IMR-90 (cell line): Measurements from ENCODE around the gene KCNN3. TPM values are rescaled to one million over a fixed set of nuclear protein-coding genes. Genes with fewer than 3 reads are reported as not detected.

ENCODE experiments used
- ATAC-seq: fragments of 200-7000 bp; cut with Tn5 transposase; 2 replicates; pipeline ENCODE4 v1.9.1; 2020; ENCODE audit warnings: low read depth, mild to moderate bottlenecking, moderate library complexity
- BruUV-seq: library from RNA; stranded (reverse); fragments of 400-500 nt; replicated peaks from 2 replicates; lab custom pipeline; 2021; lab: Mats Ljungman, UMichigan
- CTCF ChIA-PET: fragments of 300-600 bp; formaldehyde crosslinking; extraction: SDS; loops from one replicate; lab custom pipeline; 2021; ENCODE audit warnings: antibody characterized with exemption; lab: Yijun Ruan, JAX
- POLR2A ChIA-PET: fragments of 300-600 bp; sonication (Branson Sonifier 250); formaldehyde crosslinking; loops from one replicate; lab custom pipeline; 2022; ENCODE audit warnings: antibody characterized with exemption; ENCODE audit not compliant: unreplicated experiment; lab: Charles Lee
- DNase-seq: peaks from one replicate; pipeline ENCODE4 v3.0.0; 2013
- H2AFZ ChIP-seq: replicated peaks from 2 replicates; pipeline ENCODE3; 2013; ENCODE audit warnings: low read length, mild to moderate bottlenecking; ENCODE audit not compliant: poor library complexity
- H2AK5ac ChIP-seq: 2 replicates; pipeline ENCODE4 v1.6.1; 2013; ENCODE audit warnings: low read depth, low read length, inconsistent platforms
- H2AK9ac ChIP-seq: replicated peaks from 2 replicates; pipeline ENCODE3; 2013; ENCODE audit warnings: mild to moderate bottlenecking, low read depth, low read length, moderate library complexity; ENCODE audit not compliant: poor library complexity
- H2BK120ac ChIP-seq: 2 replicates; pipeline ENCODE4 v1.6.1; 2013; ENCODE audit warnings: low read depth, low read length, inconsistent platforms
- H2BK15ac ChIP-seq: 3 replicates; pipeline ENCODE4 v1.6.1; 2013; ENCODE audit warnings: low read depth, low read length, inconsistent platforms
- H2BK20ac ChIP-seq: 2 replicates; pipeline ENCODE4 v1.6.1; 2013; ENCODE audit warnings: low read depth, mild to moderate bottlenecking, inconsistent platforms, low read length, moderate library complexity
- H2BK5ac ChIP-seq: 2 replicates; pipeline ENCODE4 v1.6.1; 2013; ENCODE audit warnings: mild to moderate bottlenecking, low read depth, low read length, inconsistent platforms; ENCODE audit not compliant: poor library complexity, severe bottlenecking
- H3K14ac ChIP-seq: replicated peaks from 2 replicates; pipeline ENCODE4 v1.6.1; 2013; ENCODE audit warnings: low read depth, low read length, inconsistent platforms
- H3K18ac ChIP-seq: 2 replicates; pipeline ENCODE4 v1.6.1; 2013; ENCODE audit warnings: low read depth, low read length, control low read depth
- H3K23ac ChIP-seq: 2 replicates; pipeline ENCODE4 v1.6.1; 2013; ENCODE audit warnings: low read depth, low read length, inconsistent platforms
- H3K27ac ChIP-seq: 2 replicates; pipeline ENCODE4 v1.5.1; 2013; ENCODE audit warnings: mild to moderate bottlenecking, control low read depth, low read length; ENCODE audit not compliant: insufficient read depth
- H3K27me3 ChIP-seq: 2 replicates; pipeline ENCODE4 v1.6.1; 2013; ENCODE audit warnings: low read length; ENCODE audit not compliant: control insufficient read depth, insufficient read depth
- H3K36me3 ChIP-seq: 2 replicates; pipeline ENCODE4 v1.6.1; 2013; ENCODE audit warnings: low read length, mixed read lengths; ENCODE audit not compliant: control insufficient read depth, insufficient read depth
- H3K4ac ChIP-seq: 2 replicates; pipeline ENCODE4 v1.6.1; 2013; ENCODE audit warnings: low read depth, low read length, inconsistent platforms
- H3K4me1 ChIP-seq: 2 replicates; pipeline ENCODE4 v1.6.1; 2013; ENCODE audit warnings: low read length, mixed read lengths; ENCODE audit not compliant: control insufficient read depth, insufficient read depth
- H3K4me2 ChIP-seq: 2 replicates; pipeline ENCODE4 v1.6.1; 2013; ENCODE audit warnings: low read depth, mild to moderate bottlenecking, control low read depth, low read length, moderate library complexity
- H3K4me3 ChIP-seq: 2 replicates; pipeline ENCODE4 v1.5.1; 2013; ENCODE audit warnings: low read depth, mild to moderate bottlenecking, control low read depth, low read length, moderate library complexity; ENCODE audit not compliant: insufficient read depth
- H3K56ac ChIP-seq: 2 replicates; pipeline ENCODE4 v1.6.1; 2013; ENCODE audit warnings: low read length, inconsistent platforms; ENCODE audit not compliant: insufficient read depth; ENCODE audit errors: extremely low read depth
- H3K79me1 ChIP-seq, 2 experiments: 2 replicates each; pipeline ENCODE4 v1.6.1; 2013; ENCODE audit warnings: low read length in 2 of 2, inconsistent platforms in 1 of 2, low read depth in 1 of 2
- H3K9ac ChIP-seq: 2 replicates; pipeline ENCODE4 v1.6.1; 2013; ENCODE audit warnings: low read depth, low read length, control low read depth
- H3K9me1 ChIP-seq: 2 replicates; pipeline ENCODE4 v1.6.1; 2013; ENCODE audit warnings: low read length, inconsistent platforms; ENCODE audit not compliant: insufficient read depth
- H3K9me3 ChIP-seq: 2 replicates; pipeline ENCODE4 v1.6.1; 2013; ENCODE audit warnings: low read length; ENCODE audit not compliant: control insufficient read depth, insufficient read depth
- H4K20me1 ChIP-seq: 2 replicates; pipeline ENCODE4 v1.6.1; 2013; ENCODE audit warnings: low read length, inconsistent platforms; ENCODE audit not compliant: insufficient read depth
- H4K5ac ChIP-seq: 2 replicates; pipeline ENCODE4 v1.6.1; 2013; ENCODE audit warnings: mild to moderate bottlenecking, low read depth, low read length, control low read depth
- H4K8ac ChIP-seq, 2 experiments: 2 replicates each; pipeline ENCODE4 v1.6.1; 2013; ENCODE audit warnings: low read depth in 2 of 2, low read length in 2 of 2, control low read depth in 1 of 2, inconsistent platforms in 1 of 2
- H4K91ac ChIP-seq: 2 replicates; pipeline ENCODE4 v1.6.1; 2013; ENCODE audit warnings: low read depth, low read length, inconsistent platforms; ENCODE audit not compliant: insufficient read depth
- BHLHE40 ChIP-seq: fragments of 150-350 bp; IDR thresholded peaks from 2 replicates; pipeline ENCODE4 v1.6.1; 2016; ENCODE audit warnings: mild to moderate bottlenecking, low read depth, low read length
- CHD1 ChIP-seq: IDR thresholded peaks from 2 replicates; pipeline ENCODE4 v1.6.1; 2012; ENCODE audit warnings: low read depth, low read length, improper control_type of control experiment
- ELK1 ChIP-seq: fragments of 150-350 bp; IDR thresholded peaks from 2 replicates; pipeline ENCODE4 v1.6.1; 2016; ENCODE audit warnings: low read depth, mild to moderate bottlenecking, low read length, moderate library complexity, borderline replicate concordance
- FOS ChIP-seq: fragments of 150-350 bp; IDR thresholded peaks from 2 replicates; pipeline ENCODE4 v1.6.1; 2016; ENCODE audit warnings: low read depth, low read length
- MAFK ChIP-seq: IDR thresholded peaks from 2 replicates; pipeline ENCODE4 v1.6.1; 2012; ENCODE audit warnings: low read depth, low read length, improper control_type of control experiment
- MAZ ChIP-seq: IDR thresholded peaks from 2 replicates; pipeline ENCODE4 v1.6.1; 2012; ENCODE audit warnings: low read depth, mild to moderate bottlenecking, low read length, improper control_type of control experiment, moderate library complexity, borderline replicate concordance
- MXI1 ChIP-seq: IDR thresholded peaks from 2 replicates; pipeline ENCODE4 v1.6.1; 2012; ENCODE audit warnings: low read depth, mild to moderate bottlenecking, low read length, moderate library complexity, borderline replicate concordance
- NFE2L2 ChIP-seq: fragments of 150-350 bp; IDR thresholded peaks from 2 replicates; pipeline ENCODE4 v1.6.1; 2016; ENCODE audit warnings: low read depth, mild to moderate bottlenecking, low read length
- POLR2A ChIP-seq: IDR thresholded peaks from 2 replicates; pipeline ENCODE4 v1.6.1; 2012; ENCODE audit warnings: mild to moderate bottlenecking, low read depth, low read length
- RAD21 ChIP-seq: IDR thresholded peaks from 2 replicates; pipeline ENCODE4 v1.6.1; 2012; ENCODE audit warnings: low read length, improper control_type of control experiment
- RCOR1 ChIP-seq: IDR thresholded peaks from 2 replicates; pipeline ENCODE4 v1.6.1; 2012; ENCODE audit warnings: mild to moderate bottlenecking, low read length, improper control_type of control experiment; ENCODE audit not compliant: insufficient replicate concordance
- RFX5 ChIP-seq: IDR thresholded peaks from 2 replicates; pipeline ENCODE4 v1.8.0; 2012; ENCODE audit warnings: low read depth, mild to moderate bottlenecking, low read length, moderate library complexity
- SMC3 ChIP-seq: fragments of 150-350 bp; IDR thresholded peaks from 2 replicates; pipeline ENCODE4 v1.6.1; 2016; ENCODE audit warnings: low read depth, mild to moderate bottlenecking, antibody characterized with exemption, low read length, moderate library complexity
- WGBS, 2 experiments: methylation state at CpG; one replicate each; pipeline versions ENCODE4 v1.1.5 to v1.1.7; 2013; ENCODE audit warnings: missing lambda C conversion rate in 2 of 2; ENCODE audit not compliant: insufficient read length in 1 of 2; ENCODE audit errors: extremely low coverage in 2 of 2; 5-methylcytosine and 5-hydroxymethylcytosine counted together
- dilution Hi-C: fragments of 300-500 bp; cut with HindIII; formaldehyde crosslinking; loops from one replicate; pipeline ENCODE4 v1.14.3; 2018; ENCODE audit warnings: low sequenced_read_pairs; ENCODE audit not compliant: unreplicated experiment
- in situ Hi-C: fragments of 300-500 bp; cut with MboI; formaldehyde crosslinking; loops from 3 replicates; pipeline ENCODE4 v1.14.3; 2019; ENCODE audit warnings: low sequenced_read_pairs, inconsistent platforms, mixed read lengths
- intact Hi-C: fragments of 100-400 bp; cut with micrococcal nuclease; formaldehyde crosslinking; loops from 2 replicates; pipeline ENCODE4 v1.10.0; 2022
- polyA plus RNA-seq, 3 experiments: library from polyadenylated mRNA; depleted of rRNA; stranded (reverse); fragments of >200 nt; gene quantifications; 2 replicates each; pipeline ENCODE4 v1.2.3, GENCODE V29; 2012; ENCODE audit warnings: low replicate concordance in 1 of 3
- total RNA-seq: library from RNA; depleted of rRNA; stranded (reverse); fragments of >200 nt; gene quantifications from 2 replicates; pipeline ENCODE4 v1.2.3, GENCODE V29; 2012
- TF ChIP-seq, protein P1 (sequence below): fragments of 150-350 bp; IDR thresholded peaks from 2 replicates; pipeline ENCODE4 v1.6.1; 2017; ENCODE audit warnings: mild to moderate bottlenecking, antibody characterized with exemption, low read length, low read depth
- TF ChIP-seq, protein P2 (sequence below): conservative IDR thresholded peaks from 2 replicates; pipeline ENCODE4 v1.5.1; 2012; ENCODE audit warnings: mild to moderate bottlenecking, low read depth, low read length, improper control_type of control experiment

Gene KCNN3
- total and polyA plus RNA-seq, 2 of the 4 experiments (the other 2 are of a cell fraction): 0.02 TPM; not detected in 1

GRCh38 chr1:154768456-154769125 lies 101.5 kb downstream of the KCNN3 start:
- Histone ChIP-seq H3K18ac (no peak overlapping the region), H3K36me3 (no peaks in the 10 kb centered on the region), H3K9me3 (no peaks in the 10 kb centered on the region), H3K4me3 (no peak overlapping the region), H3K4ac (no peak overlapping the region), H3K14ac (no peak overlapping the region), H3K79me1 (no peaks in the 10 kb centered on the region), H2AK9ac (no peak overlapping the region), H3K56ac (no peak overlapping the region), H2AK5ac (no peak overlapping the region), H3K9ac (no peak overlapping the region), H4K20me1 (no peaks in the 10 kb centered on the region), H2AFZ (no peak overlapping the region), H2BK20ac (no peak overlapping the region), H2BK15ac (no peak overlapping the region), H3K4me1 (peaks cover 4% of the 10 kb centered on the region; the same call in 1 of the 2 replicates), H4K91ac (no peak overlapping the region), H3K9me1 (no peaks in the 10 kb centered on the region), H2BK120ac (no peak overlapping the region), H3K4me2 (no peak overlapping the region), H4K8ac (no peak overlapping the region), H3K27ac (no peak overlapping the region), H3K23ac (no peak overlapping the region), H2BK5ac (no peak overlapping the region), H3K27me3 (peaks cover 57% of the 10 kb centered on the region), H4K5ac (no peak overlapping the region)
- dilution Hi-C loops: no loop called here
- in situ Hi-C loops: no loop called here
- ChIA-PET CTCF (interaction anchor here (0.6 kb wide), 1 partner anchor 123 kb away, joined by 3 read pairs; no protein-coding TSS in a partner anchor), POLR2A (no interaction called here)
- intact Hi-C loops: loop anchor here (5.0 to 10.0 kb wide), 2 partner anchors 74 to 94 kb away; no protein-coding TSS in a partner anchor
- DNase-seq (no peak), ATAC-seq (no peak)
- TF ChIP-seq RFX5: no peak
- no peak for TF ChIP-seq MAZ
- TF ChIP-seq BHLHE40: no peak
- TF ChIP-seq, protein P1, sequence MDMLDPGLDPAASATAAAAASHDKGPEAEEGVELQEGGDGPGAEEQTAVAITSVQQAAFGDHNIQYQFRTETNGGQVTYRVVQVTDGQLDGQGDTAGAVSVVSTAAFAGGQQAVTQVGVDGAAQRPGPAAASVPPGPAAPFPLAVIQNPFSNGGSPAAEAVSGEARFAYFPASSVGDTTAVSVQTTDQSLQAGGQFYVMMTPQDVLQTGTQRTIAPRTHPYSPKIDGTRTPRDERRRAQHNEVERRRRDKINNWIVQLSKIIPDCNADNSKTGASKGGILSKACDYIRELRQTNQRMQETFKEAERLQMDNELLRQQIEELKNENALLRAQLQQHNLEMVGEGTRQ: no peak
- no peak for TF ChIP-seq ELK1
- no peak for TF ChIP-seq MXI1
- no peak for TF ChIP-seq RAD21
- TF ChIP-seq MAFK: no peak
- TF ChIP-seq CHD1: no peak
- TF ChIP-seq, protein P2, sequence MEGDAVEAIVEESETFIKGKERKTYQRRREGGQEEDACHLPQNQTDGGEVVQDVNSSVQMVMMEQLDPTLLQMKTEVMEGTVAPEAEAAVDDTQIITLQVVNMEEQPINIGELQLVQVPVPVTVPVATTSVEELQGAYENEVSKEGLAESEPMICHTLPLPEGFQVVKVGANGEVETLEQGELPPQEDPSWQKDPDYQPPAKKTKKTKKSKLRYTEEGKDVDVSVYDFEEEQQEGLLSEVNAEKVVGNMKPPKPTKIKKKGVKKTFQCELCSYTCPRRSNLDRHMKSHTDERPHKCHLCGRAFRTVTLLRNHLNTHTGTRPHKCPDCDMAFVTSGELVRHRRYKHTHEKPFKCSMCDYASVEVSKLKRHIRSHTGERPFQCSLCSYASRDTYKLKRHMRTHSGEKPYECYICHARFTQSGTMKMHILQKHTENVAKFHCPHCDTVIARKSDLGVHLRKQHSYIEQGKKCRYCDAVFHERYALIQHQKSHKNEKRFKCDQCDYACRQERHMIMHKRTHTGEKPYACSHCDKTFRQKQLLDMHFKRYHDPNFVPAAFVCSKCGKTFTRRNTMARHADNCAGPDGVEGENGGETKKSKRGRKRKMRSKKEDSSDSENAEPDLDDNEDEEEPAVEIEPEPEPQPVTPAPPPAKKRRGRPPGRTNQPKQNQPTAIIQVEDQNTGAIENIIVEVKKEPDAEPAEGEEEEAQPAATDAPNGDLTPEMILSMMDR: no peak
- no peak for TF ChIP-seq NFE2L2
- no peak for TF ChIP-seq POLR2A
- TF ChIP-seq FOS: no peak
- no peak for TF ChIP-seq SMC3
- no peak for TF ChIP-seq RCOR1
- WGBS, 2 experiments: 38% methylated on average over 4 of the region's 8 CpGs; no CpG with 5 or more reads in 1 of the 2 experiments
- BruUV-seq: no TSS peak
